Effector memory CD4-positive, alpha-beta T cell (primary cell): ENCODE data around the gene KIF26A.

ENCODE experiments used
- DNase-seq, 3 donors: peaks; one replicate each; pipeline ENCODE4 v3.0.0-alpha.2; 2020
- H3K27ac ChIP-seq: 2 replicates; pipeline ENCODE4 v1.7.0; 2013; ENCODE audit warnings: mild to moderate bottlenecking, low read length, moderate library complexity; ENCODE audit not compliant: insufficient read depth, poor library complexity, severe bottlenecking
- H3K27me3 ChIP-seq: replicated peaks from 2 replicates; pipeline ENCODE4 v1.7.0; 2013; ENCODE audit warnings: mild to moderate bottlenecking, low read length; ENCODE audit not compliant: insufficient read depth, control insufficient read depth, poor library complexity, severe bottlenecking
- H3K36me3 ChIP-seq: 2 replicates; pipeline ENCODE4 v1.7.0; 2013; ENCODE audit warnings: mild to moderate bottlenecking, low read length, moderate library complexity; ENCODE audit not compliant: control insufficient read depth, insufficient read depth
- H3K4me1 ChIP-seq: 2 replicates; pipeline ENCODE4 v1.7.0; 2013; ENCODE audit warnings: low read length, mild to moderate bottlenecking; ENCODE audit not compliant: control insufficient read depth, insufficient read depth, poor library complexity, severe bottlenecking
- H3K4me3 ChIP-seq: 2 replicates; pipeline ENCODE4 v1.7.0; 2013; ENCODE audit warnings: low read length, low read depth, mild to moderate bottlenecking; ENCODE audit not compliant: insufficient read depth, poor library complexity, severe bottlenecking
- H3K9me3 ChIP-seq: 2 replicates; pipeline ENCODE4 v1.7.0; 2013; ENCODE audit warnings: mild to moderate bottlenecking, low read length, moderate library complexity; ENCODE audit not compliant: control insufficient read depth
- total RNA-seq, 3 donors: gene quantifications; one replicate each; lab custom pipeline; 2026; lab: John Stamatoyannopoulos, UW

Gene KIF26A
- 1.6 to 6.2 (median 5.7) reads per million in 3 donors for total RNA-seq

GRCh38 chr14:104138098-104138717 lies at the start of gene KIF26A:
TSS of gene KIF26A (plus strand) at chr14:104138587. CDS start at chr14:104138723, 136 bp downstream.
- Histone ChIP-seq H3K4me3 (peak within 1 kb of the TSS; percentile 62), H3K27me3 (peaks cover 28% of the 10 kb centered on the region), H3K4me1 (peaks cover 26% of the 10 kb centered on the region), H3K36me3 (no peaks in the 10 kb centered on the region), H3K27ac (no peak within 1 kb of the TSS), H3K9me3 (no peaks in the 10 kb centered on the region)
- DNase-seq: no peak

- no peaks in the 10 kb centered on the region for H3K36me3 ChIP-seq
- H3K4me3 ChIP-seq: no peak overlapping the region
- no peak for DNase-seq
- H3K9me3 ChIP-seq: no peaks in the 10 kb centered on the region
- peaks cover 8% of the 10 kb centered on the region for H3K4me1 ChIP-seq
- peaks cover 7% of the 10 kb centered on the region for H3K27me3 ChIP-seq
- no peak overlapping the region for H3K27ac ChIP-seq
Measured at GRCh38 chr14:104090071-104090748, 48.2 kb upstream of the KIF26A start.

GRCh38 chr14:104091061-104091926 lies 47.1 kb upstream of the KIF26A start:
- no peaks in the 10 kb centered on the region for H3K9me3 ChIP-seq

GRCh38 chr14:104091927-104092771 lies 46.2 kb upstream of the KIF26A start:
- Histone ChIP-seq H3K27ac (no peak overlapping the region), H3K9me3 (no peaks in the 10 kb centered on the region), H3K27me3 (no peaks in the 10 kb centered on the region), H3K36me3 (no peaks in the 10 kb centered on the region), H3K4me1 (peaks cover 4% of the 10 kb centered on the region), H3K4me3 (no peak overlapping the region)
- no peak for DNase-seq

More at GRCh38 chr14:104091061-104091926, 47.1 kb upstream of the KIF26A start:
- no peak overlapping the region for H3K27ac ChIP-seq
- DNase-seq: no peak
- peaks cover 4% of the 10 kb centered on the region for H3K4me1 ChIP-seq
- H3K27me3 ChIP-seq: peaks cover 2% of the 10 kb centered on the region
- no peaks in the 10 kb centered on the region for H3K36me3 ChIP-seq
- no peak overlapping the region for H3K4me3 ChIP-seq

GRCh38 chr14:104092931-104093365 lies 45.4 kb upstream of the KIF26A start:
- no peak for DNase-seq
- no peaks in the 10 kb centered on the region for H3K9me3 ChIP-seq
- no peaks in the 10 kb centered on the region for H3K36me3 ChIP-seq
- H3K4me3 ChIP-seq: no peak overlapping the region
- peaks cover 4% of the 10 kb centered on the region for H3K4me1 ChIP-seq
- no peak overlapping the region for H3K27ac ChIP-seq
- H3K27me3 ChIP-seq: no peaks in the 10 kb centered on the region

GRCh38 chr14:104093366-104094055 lies 44.9 kb upstream of the KIF26A start:
- H3K27ac ChIP-seq: no peak overlapping the region

GRCh38 chr14:104094056-104094708 lies 44.2 kb upstream of the KIF26A start:
- Histone ChIP-seq H3K4me1 (peaks cover 4% of the 10 kb centered on the region), H3K27me3 (no peaks in the 10 kb centered on the region), H3K9me3 (no peaks in the 10 kb centered on the region), H3K27ac (no peak overlapping the region), H3K36me3 (no peaks in the 10 kb centered on the region), H3K4me3 (no peak overlapping the region)
- DNase-seq: no peak

More at GRCh38 chr14:104093366-104094055, 44.9 kb upstream of the KIF26A start:
- no peak for DNase-seq
- peaks cover 4% of the 10 kb centered on the region for H3K4me1 ChIP-seq
- H3K27me3 ChIP-seq: no peaks in the 10 kb centered on the region
- no peak overlapping the region for H3K4me3 ChIP-seq
- H3K36me3 ChIP-seq: no peaks in the 10 kb centered on the region
- no peaks in the 10 kb centered on the region for H3K9me3 ChIP-seq

GRCh38 chr14:104094709-104095425 lies 43.5 kb upstream of the KIF26A start:
- Histone ChIP-seq H3K4me1 (peaks cover 4% of the 10 kb centered on the region), H3K36me3 (no peaks in the 10 kb centered on the region), H3K4me3 (no peak overlapping the region), H3K27ac (no peak overlapping the region), H3K9me3 (no peaks in the 10 kb centered on the region), H3K27me3 (no peaks in the 10 kb centered on the region)
- peak; percentile 31 to 58 (median 45) for DNase-seq
